GM18526 (cell line): ENCODE results near the gene PPP1R12B.

Experiments used
- POLR2A ChIP-seq: IDR thresholded peaks from 3 replicates; pipeline ENCODE4 v1.6.1; 2011; ENCODE audit not compliant: insufficient read length; ENCODE audit errors: extremely low read depth

Gene PPP1R12B

DNA sequence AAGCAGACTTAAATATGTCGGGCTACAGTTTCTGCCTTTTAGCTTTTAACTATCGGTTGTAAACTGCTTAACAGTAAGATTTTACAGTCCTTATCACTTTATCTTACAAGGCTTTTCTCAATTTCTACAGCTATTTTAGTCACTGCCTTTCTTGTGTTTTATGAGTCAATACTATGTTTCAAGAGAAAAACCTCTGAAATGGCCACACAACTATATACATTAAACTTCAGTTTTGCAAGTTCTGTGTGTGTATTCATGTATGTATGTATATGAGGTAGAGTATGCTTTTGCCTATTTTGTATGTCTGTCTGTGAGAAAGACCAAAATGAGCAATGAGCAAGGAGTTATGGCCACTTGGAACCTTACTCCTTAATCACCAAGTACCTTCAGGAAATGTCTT, 191.9 kb downstream of the PPP1R12B start:
- no peak for TF ChIP-seq POLR2A

- no peak for TF ChIP-seq POLR2A
These were observed 198.7 kb downstream of the PPP1R12B start for GRCh38 chr1:202547215-202547614.

- no peak for TF ChIP-seq POLR2A
These were observed 203.2 kb downstream of the PPP1R12B start for GRCh38 chr1:202551683-202552082.

- no peak for TF ChIP-seq POLR2A
These were observed 205.1 kb downstream of the PPP1R12B start for GRCh38 chr1:202553560-202554038.

DNA sequence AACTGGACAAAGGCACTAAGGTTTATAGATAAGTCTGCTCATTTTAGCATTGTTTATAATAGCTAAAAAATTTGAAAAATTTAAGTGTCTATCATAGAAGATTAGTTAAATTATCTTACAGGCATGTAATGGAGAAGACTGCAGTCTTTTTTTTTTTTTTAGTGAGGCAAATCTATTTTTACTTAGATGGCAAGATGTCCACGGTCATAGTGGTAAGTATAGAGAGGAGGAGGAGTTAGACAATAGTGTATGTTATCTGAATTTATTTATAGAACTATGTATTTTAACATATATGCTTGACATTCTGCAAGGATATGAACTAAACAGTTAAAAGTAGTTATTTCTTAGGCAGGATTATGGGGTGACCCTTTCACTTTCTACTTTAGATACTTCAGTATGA, 212.7 kb downstream of the PPP1R12B start:
- TF ChIP-seq POLR2A = no peak

DNA sequence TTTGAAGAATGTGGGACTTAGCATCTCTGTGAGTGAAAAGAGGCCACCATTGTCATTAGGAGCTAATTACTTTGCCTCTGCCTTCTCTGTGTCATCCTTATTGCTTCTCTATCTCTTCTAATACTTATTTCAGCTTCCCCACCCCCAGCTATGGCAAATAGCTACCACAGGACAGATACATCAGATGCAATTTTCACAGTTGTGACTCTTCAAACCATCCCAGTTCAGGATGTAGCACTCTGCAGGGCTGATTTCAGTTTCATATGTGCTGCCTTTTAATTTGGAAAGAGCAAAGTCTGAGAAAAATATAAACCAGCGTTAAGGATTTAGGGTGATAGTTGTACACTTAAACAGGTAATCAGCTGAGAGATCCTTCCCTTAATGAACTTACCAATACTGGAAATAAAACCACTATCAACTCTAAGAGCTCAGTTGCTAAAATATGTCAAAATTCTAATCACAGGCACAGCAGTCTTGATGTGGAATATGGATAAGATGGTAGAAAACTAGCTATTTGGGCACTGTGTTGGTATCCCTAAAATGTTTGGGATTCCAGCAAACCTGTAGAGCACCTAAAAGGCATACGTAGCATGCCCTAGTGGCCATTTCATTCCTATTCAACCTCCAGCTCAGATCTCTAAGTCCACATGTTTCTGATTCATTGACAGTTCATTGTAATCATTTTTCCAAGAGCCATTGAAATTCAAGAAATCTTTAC, 213.4 kb downstream of the PPP1R12B start:
- TF ChIP-seq POLR2A = no peak

GRCh38 chr1:202562444-202563060, 214.1 kb downstream of the PPP1R12B start:
- no peak for TF ChIP-seq POLR2A

DNA sequence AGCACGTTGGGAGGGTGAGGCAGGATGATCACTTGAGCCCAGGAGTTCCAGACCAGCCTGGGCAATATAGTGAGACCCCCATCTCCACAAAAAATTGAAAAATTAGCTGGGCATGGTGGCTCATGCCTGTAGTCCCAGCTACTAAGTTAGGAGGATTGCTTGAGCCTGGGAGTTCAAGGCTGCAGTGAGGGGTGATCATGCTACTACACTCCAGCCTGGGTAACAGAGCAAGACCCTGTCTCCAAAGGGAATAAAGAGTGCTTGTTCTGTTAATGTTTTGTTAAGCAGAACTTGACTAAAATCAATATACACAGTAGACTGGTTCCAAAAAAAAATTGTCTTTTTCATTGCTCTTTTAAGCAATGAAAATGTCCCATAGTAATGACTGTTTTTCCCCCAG, 215.3 kb downstream of the PPP1R12B start:
- TF ChIP-seq POLR2A = no peak

- TF ChIP-seq POLR2A = no peak
These were observed 216.5 kb downstream of the PPP1R12B start for GRCh38 chr1:202564958-202565495.

DNA sequence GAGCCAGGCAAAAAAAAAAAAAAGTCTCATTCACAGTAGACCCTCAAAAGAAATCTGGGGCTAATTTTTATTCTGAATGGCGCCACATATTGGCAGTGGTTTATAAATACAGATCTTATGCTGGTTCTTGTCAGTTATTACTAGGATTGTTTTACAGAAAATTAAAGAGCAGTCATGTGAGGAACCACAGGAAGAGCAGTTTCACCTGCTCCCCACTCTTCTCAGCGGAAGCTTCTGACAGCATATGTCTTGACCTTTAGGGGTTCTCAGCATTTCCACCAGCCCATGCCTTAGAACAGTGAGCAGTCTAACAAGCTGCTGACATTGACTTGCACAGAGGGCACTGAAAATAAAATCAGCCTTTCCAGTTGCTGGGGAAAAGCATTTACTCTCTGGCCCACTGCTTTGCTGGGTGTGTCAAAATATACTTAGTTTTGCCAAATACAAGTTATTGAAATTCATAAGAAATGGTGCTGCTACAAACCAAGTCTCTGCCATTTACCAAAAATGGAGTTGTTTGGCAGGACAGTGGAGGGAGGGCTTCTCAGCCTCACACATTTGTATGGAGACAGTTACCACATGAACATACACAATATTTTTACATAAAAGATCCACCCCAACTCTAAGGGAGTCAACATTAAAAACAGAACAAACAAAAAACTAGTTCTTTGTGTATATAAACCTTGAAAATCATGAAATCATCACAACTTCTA, 217.5 kb downstream of the PPP1R12B start:
- no peak for TF ChIP-seq POLR2A

GRCh38 chr1:202567738-202568137, 219.2 kb downstream of the PPP1R12B start:
- TF ChIP-seq POLR2A = no peak

DNA sequence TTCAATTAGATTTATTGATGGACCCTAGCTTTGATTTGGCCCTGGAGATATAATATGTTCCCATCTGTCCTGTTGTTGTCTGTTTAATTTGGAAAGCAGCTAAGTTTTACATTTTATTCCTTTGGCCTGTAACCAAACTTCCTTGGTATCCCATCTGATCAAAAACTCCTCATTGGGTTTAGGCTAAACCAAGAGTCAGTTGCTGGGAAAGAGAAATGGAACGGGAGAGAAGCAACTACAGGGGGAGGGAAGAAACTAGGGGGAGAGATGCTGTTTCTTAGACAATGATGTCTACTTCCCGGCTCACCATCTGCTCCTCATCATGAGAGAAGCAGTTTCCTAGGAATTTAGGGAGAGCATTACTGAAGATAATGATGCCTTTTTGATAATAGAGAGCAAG, 219.9 kb downstream of the PPP1R12B start:
- no peak for TF ChIP-seq POLR2A

- no peak for TF ChIP-seq POLR2A
These were observed 220.3 kb downstream of the PPP1R12B start for GRCh38 chr1:202568826-202569225.

DNA sequence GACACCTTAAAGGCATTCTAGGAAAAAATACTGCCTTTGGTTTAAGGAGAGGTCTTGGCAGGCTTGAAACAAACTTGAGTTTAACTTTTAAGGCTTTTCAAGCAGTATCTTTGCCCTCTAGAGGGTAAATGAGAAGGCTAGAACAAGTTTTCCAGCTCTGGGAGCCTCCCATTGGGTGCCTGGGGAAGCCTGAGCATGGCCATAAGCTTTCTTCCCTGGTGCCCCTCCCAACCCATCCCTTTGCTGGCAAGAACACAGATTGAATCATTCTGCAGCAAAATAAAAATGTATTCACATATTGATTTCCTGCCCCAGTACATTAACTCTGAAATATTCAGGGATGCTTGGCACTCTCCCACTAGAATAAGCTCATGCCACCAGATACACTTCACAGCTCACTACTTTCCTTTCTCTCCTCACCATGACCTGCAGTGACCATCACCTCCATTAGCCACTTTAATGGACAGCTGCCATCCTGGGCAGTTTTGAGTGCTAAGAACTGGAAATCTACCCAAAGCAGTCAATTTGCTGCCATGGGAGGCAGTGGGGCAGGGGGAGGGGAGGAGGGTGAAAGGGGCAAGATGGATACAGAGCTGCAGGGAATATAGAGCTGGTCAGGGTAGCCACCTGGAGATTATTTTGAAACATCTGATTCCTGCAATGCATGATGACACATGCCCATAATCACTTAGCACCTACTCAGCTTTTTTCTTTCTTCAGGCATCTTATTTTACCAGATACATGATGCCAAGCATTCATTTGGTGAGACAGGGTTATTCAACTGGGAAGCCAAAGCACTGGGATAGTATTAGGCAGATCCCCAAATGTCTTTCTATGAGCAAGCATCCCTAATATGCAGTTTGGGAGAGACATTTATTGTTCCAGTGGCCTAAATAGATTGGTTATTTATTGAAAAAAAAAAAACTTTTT, 221.2 kb downstream of the PPP1R12B start:
- TF ChIP-seq POLR2A = no peak
